HG03460 (cell line): ENCODE results near the gene GCGR.
"Not testable (repeated sequence)": the region's sequence is repeated elsewhere in the genome, so short reads cannot be mapped to it uniquely, and the experiment has no call there.

Source experiments
- ATAC-seq: cut with Tn5 transposase; IDR thresholded peaks from one replicate; pipeline ENCODE4 v1.9.1; 2021; ENCODE audit not compliant: unreplicated experiment

Gene GCGR

GRCh38 chr17:81831957-81832607 is 28.1 kb downstream of the GCGR start:
- no peak for ATAC-seq

DNA sequence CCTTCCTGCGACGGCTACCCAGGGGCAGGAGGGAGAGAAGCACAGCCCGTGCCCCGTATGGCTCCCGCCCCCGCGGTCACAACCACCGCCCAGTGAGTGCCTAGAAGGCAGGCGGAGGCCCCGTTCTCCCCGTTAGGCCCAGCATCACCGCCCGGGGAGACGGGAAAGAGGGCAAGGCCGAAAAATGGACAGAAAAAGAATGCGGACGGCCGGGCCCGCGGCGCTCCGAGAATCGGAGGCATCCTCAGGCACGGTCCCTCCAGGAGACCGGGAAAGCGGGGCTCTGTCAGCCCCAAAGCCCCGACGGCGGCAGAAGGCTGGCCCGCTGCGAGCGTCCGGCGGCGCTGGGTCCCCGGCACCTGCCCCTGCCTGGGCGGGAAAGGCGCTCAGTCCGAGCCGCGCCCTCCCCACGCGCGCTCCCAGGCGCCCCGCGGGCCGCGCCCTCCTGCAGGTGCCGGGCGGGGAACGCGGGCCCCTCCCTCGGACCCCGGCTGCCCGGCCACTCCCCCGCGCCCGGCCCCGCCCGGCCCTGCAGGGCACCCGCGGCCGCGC is 28.7 kb downstream of the GCGR start:
- peak; percentile 11 for ATAC-seq

DNA sequence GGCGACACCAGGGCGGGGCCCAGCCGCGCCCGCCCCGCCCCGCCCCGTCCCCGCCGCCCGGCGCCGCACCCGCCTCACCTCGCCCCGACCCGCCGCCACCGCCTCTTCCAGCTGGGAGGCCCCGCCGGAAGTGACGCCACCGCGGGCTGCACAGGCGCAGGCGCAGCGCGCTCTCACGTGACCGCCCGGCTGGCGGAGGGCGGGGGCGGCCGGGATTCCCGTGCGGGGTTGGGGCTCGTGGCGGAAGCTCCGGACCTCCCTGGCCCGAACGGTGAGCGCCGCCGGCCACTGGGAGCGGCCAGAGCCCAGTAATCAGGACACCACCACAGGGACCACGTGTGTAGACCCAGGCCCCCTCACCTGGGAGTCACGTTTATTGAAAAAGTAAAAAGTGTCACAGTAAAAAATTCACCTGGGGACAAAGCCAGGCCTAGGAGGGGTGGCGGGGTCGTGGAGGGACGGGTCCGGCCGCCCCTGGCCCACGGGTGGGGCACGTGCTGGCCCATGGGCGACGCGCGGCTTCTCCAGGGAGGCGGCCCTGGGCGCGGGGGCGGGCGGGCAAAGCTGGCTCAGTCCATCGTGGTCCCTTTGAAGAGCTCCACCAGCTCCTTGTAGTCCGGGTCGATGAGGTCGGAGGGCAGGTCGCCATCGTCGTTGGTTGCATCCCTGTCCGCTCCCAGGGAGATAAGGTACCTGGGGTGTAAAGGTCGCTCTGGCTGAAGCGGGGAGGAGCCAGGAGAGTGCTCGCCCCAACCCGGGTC is 29.4 kb downstream of the GCGR start, which contains the start of gene MCRIP1:
MCRIP1 (minus strand) TSS at position 132 of the 761 bp plus-strand sequence. CDS start 8,785 bp downstream, outside the sequence.
- peak; percentile 68 for ATAC-seq

- ATAC-seq: no peak
Measured at GRCh38 chr17:81833921-81834830, 30.2 kb downstream of the GCGR start.

DNA sequence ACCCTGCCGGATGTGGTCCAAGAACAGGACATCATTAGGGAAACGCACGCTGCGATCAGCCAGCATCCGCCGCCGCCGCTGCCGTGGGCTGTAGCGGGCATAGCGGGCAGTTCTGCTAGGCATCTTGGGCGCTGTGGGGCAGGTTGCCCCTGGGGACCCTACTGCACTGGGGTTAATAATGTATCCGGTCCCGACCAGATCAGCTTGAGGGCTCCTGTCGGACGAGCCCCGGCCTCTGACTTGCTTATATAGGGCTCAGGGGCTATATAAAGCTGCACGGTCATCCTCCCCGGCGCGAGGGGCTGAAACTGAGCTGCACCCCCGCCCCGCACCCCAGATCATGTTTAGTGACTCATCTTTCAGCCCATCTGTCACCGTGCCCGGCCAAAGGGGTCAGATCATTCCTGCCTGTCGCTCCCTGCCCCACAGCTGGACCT is 30.9 kb downstream of the GCGR start, which contains the start of gene PPP1R27:
PPP1R27 (minus strand) TSS at position 220 of the 437 bp plus-strand sequence; CDS start at position 123, 97 bp downstream.
- no peak for ATAC-seq

- no peak for ATAC-seq
Measured at GRCh38 chr17:81837641-81838040, 33.7 kb downstream of the GCGR start.

DNA sequence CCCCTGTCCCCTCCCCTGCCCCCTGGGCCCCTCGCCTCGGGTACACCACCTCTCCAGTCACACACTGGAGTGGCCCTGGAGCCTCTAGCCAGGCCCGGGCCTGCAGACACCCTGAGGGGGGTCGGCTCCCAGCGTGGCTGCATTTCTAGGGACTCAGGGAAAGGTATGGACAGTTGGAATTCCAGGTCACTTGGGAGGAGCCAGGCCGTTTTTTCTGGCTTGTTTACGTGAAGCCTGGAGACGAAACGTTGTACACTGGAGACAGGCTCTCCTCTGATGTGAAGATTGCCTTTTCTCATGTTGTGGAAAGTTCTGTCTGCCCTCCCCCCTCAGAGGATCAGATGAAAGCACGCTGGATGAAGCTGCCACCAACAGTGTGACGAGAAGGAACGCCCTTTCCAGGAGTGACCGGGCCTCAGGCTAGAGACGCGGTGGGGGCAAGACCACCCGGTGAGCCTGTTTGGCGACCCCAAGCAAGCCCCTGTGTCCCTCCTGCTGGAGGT is 34.9 kb downstream of the GCGR start:
- no peak for ATAC-seq

DNA sequence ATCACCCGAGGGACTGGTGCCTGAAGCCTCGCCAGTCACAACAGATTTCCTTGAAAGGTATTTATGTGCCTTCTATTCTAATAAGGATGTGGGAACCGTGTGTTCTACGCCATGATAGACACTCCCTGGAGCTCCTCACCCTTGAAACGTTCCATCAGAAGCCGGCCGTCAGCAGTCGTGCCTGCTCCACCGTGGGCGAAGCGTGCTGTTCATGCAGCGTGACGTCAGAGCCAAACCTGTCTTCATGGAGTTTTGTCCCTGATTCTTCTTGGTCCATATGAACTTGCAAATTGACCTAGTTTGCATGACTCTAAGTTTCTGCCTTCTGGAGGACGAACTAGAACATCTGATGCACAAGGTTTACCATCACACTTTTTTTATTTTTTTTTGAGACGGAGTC is 35.4 kb downstream of the GCGR start:
- ATAC-seq: no peak

- not testable (repeated sequence) for ATAC-seq
Measured at GRCh38 chr17:81840059-81840458, 36.1 kb downstream of the GCGR start.

GRCh38 chr17:81840826-81841778 is 37.2 kb downstream of the GCGR start:
- ATAC-seq: no peak

DNA sequence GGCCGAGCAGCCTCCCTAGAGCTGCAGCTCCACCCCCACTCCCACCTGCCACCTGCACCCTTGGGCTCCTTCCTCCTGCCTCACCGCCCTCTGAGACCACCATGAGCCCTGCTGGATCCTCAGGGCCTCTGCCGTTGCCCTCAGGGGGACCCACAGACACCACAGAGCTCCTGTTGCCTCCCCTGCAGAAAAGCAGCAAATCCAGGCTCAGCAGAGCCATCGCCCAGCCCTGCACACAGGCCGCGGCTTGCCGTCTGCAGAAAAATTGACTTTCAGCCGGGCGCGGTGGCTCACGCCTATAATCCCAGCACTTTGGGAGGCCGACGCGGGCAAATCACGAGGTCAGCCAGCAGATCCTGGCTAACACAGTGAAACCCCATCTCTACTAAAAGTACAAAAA is 37.9 kb downstream of the GCGR start:
- ATAC-seq: no peak

GRCh38 chr17:81842378-81842724 is 38.4 kb downstream of the GCGR start:
- no peak for ATAC-seq

DNA sequence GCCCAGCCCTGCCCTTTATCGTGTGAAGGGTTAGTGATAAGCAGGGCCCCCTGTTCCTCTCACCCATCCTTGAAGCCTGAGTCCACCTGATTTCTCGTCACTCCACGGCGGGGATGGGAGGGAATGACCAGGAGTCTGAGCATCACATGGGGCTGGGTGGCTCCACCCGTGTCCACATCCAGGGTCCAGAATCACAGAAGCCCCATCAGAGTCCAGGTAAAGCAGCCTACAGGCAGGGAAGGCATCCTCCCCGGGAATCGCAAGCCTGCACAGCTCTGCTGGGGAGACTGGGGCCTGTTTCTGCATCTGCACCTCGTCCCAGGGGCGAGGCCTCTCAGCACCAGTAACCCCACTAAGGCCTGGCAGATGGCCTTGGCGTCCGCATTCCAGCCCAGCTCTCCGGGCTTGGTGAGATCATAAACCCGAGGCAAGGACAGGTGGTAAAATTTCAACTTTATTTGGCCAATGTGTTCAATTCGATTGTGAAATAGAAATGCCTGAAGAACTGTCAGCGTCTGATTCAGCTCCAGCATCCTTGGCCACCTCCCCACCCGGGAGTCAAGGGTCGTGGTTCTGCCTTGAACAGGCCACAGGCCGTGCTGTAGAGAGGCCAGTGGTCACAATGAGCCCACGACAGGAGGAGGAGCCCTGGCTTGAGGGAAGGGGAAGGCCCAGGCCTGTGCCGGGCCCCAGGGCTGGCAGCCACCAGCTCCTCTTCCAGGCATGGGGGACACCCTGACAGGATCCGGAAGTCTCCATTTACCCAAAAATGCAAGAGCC is 39.0 kb downstream of the GCGR start:
- ATAC-seq: no peak

DNA sequence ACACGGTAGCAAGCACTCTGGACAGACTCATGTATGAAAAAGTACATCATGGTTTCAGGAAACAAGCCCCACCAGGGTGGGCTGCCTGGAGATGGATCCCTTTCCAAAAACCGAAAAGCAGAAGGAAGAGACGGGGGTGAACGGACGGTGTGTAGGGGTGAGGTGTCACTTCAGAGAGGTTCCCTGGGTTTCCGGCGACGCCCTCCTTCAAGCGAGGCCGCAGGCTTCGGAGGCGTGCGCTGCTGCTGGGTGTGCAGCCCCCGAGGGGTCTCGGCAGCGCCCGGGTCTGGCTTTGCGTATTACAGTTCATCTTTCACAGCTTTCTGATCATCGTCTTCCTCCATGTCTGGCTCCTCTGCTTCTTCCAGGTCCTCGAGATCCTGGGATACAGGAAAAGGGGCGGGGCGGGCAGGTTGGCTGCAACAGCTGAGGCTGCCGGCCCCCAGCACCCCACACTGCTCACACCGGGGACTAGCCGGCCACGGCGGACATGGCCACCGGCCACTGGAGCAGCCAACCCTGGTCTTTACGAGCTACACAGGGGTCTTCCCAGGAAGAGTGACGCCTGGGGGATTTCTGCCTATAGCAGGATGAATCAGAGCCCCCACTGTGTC is 39.9 kb downstream of the GCGR start:
- ATAC-seq: no peak

- no peak for ATAC-seq
Measured at GRCh38 chr17:81844327-81844851, 40.4 kb downstream of the GCGR start.

DNA sequence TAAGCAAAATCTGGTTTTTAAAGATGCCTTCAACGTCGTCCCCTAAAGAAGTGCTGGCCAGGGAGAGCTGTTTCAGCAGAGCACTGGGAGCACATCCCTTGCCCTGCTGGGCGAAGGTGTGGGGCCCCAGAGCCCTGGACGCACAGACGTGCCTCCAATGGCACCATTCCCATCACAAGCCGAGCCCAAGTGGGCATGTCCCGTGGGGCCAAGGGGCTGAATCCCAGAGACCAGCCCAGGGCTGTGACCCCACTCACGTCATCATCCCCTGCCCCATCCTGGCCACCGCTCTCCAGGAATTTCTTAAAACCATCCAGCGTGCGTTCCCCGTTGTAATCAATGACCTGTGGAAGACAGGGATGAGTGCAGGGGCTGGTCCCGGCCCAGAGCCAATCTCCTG is 40.9 kb downstream of the GCGR start:
- ATAC-seq: no peak

DNA sequence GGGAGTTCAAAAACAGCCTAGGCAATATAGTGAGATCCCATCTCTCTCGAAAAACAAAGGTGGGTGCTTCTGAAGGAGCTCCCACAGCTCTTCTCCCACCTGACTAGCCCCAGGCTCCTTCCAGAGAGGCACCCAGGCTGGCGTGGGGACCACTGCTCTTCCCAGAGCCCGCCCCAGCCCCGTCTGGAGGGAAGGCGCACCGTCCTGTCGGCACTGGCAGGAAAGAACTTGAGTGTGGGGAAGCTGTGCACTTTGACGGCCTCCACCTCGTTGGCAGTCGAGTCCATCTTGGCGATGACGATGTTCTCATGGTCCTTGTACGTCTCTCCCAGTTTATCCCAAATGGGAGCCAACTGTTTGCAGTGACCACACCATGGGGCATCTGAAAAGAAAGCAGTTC is 41.4 kb downstream of the GCGR start:
- ATAC-seq: no peak
